Stimulated activated CD8-positive, alpha-beta memory T cell treated with anti-CD3 and anti-CD28 coated beads, Interleukin-4, amount 100 ng/mL, for 4 hours (primary cell): Measurements from ENCODE around the gene SETD5.

Experiments used
- DNase-seq, 2 donors: peaks; one replicate each; pipeline ENCODE4 v3.0.0-alpha.2; 2020; ENCODE audit warnings: low read depth in 2 of 2, low spot score in 1 of 2

Gene SETD5

DNA sequence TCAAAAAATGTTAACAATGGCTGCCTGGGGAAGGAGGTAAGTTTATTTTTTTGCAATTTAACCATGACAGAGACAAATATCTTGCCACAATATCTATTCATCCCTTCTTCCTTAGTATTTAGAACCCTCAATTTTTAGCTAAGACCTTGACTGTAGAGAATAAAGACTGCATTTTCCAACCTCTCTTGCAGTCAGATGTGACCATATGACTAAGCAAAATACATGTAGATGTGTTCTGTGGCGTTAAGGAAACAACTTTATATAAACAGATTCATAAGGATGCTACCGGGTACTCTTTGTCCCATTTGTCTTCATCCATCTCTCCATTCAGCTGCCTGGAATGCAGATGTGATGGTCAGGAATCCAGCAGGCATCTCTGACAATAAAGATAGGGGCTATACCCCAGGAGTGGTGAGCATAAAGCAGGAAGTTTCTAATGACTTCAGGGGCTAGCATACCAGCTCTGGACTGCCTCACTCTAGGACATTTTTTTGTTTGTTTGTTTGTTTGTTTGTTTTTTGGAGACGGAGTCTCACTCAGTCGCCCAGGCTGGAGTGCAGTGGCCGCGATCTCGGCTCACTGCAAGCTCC lies 115.1 kb downstream of the SETD5 start:
- no peak for DNase-seq

- DNase-seq, result no peak
These were observed 116.9 kb downstream of the SETD5 start for GRCh38 chr3:9514306-9514705.

DNA sequence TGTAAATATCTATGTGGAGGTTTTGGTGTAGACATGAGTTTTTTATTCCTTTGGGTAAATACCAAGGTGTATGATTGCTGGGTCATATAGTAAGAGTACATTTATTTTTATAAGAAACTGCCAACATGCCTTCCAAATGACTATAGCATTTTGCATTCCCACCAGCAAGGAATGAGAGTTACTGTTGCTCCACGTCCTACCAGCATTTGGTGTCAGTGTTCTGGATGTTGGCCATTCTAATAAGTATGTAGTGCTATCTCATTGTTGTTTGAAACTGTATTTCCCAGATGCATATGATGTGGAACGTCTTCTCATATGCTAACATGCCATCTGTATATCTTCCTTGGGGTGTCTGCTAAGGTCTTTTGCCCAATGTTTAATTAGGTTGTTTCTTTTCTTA lies 117.5 kb downstream of the SETD5 start:
- no peak for DNase-seq

DNA sequence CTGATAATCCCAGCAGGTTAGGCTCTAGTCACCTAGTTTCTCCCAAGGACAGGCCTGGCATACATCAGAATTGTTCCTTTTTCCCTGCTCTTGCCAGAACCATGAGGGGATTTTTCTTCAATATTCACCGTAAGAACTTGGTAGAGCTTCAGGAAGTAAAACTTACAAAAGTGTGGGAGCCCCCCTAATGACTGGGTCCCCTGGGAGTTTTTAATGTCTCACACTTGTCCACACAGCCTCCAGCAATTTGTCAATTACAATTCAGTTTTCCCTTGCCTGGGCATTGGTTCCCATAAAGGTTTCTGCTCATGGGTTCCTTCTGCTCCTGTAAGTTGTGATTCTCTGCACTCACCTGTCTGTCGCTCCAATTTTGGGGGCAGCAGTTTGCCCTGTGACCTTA lies 127.7 kb downstream of the SETD5 start:
- no peak for DNase-seq
